HG03354 (cell line): ENCODE measurements around the gene P2RX4.
"Not testable (repeated sequence)": the region's sequence is repeated elsewhere in the genome, so short reads cannot be mapped to it uniquely, and the experiment has no call there.

ENCODE experiments used
- ATAC-seq: cut with Tn5 transposase; IDR thresholded peaks from one replicate; pipeline ENCODE4 v1.9.1; 2021; ENCODE audit warnings: mild to moderate bottlenecking; ENCODE audit not compliant: unreplicated experiment, poor library complexity, severe bottlenecking

P2RX4 gene

GRCh38 chr12:121217761-121218160 is 7.8 kb downstream of the P2RX4 start:
- ATAC-seq, result no peak

GRCh38 chr12:121218588-121219352 is 8.8 kb downstream of the P2RX4 start:
- ATAC-seq, result no peak

- ATAC-seq, result no peak
Observed at GRCh38 chr12:121219353-121219986, 9.5 kb downstream of the P2RX4 start.

GRCh38 chr12:121222847-121223246 is 12.9 kb downstream of the P2RX4 start:
- ATAC-seq, result no peak

- ATAC-seq, result peak; percentile 45
Observed at GRCh38 chr12:121223292-121224285, 13.7 kb downstream of the P2RX4 start.

GRCh38 chr12:121224591-121224990 is 14.7 kb downstream of the P2RX4 start:
- ATAC-seq, result no peak

GRCh38 chr12:121226399-121226798 is 16.5 kb downstream of the P2RX4 start:
- ATAC-seq, result no peak

- not testable (repeated sequence) for ATAC-seq
Observed at GRCh38 chr12:121226871-121227270, 16.9 kb downstream of the P2RX4 start.

GRCh38 chr12:121227294-121227693 is 17.4 kb downstream of the P2RX4 start:
- peak; percentile 67 for ATAC-seq

- no peak for ATAC-seq
Observed at GRCh38 chr12:121228919-121229665, 19.2 kb downstream of the P2RX4 start.

- not testable (repeated sequence) for ATAC-seq
Observed at GRCh38 chr12:121229826-121230537, 20.1 kb downstream of the P2RX4 start.

GRCh38 chr12:121230538-121230907 is 20.6 kb downstream of the P2RX4 start:
- ATAC-seq, result no peak

- no peak for ATAC-seq
Observed at GRCh38 chr12:121232163-121232562, 22.2 kb downstream of the P2RX4 start.

- no peak for ATAC-seq
Observed at GRCh38 chr12:121232977-121233627, 23.2 kb downstream of the P2RX4 start.

GRCh38 chr12:121233628-121234020 is 23.7 kb downstream of the P2RX4 start:
- ATAC-seq, result no peak

- ATAC-seq, result no peak
Observed at GRCh38 chr12:121236776-121237175, 26.8 kb downstream of the P2RX4 start.

GRCh38 chr12:121237415-121237814 is 27.5 kb downstream of the P2RX4 start:
- ATAC-seq, result no peak

- ATAC-seq, result no peak
Observed at GRCh38 chr12:121238086-121238485, 28.2 kb downstream of the P2RX4 start.
